HS-5 (cell line): ENCODE measurements around the gene TRPC5OS.

Experiments used
- DNase-seq: peaks from one replicate; pipeline ENCODE4 v3.0.0-alpha.2; 2012; ENCODE audit warnings: low read depth

TRPC5OS gene

DNA sequence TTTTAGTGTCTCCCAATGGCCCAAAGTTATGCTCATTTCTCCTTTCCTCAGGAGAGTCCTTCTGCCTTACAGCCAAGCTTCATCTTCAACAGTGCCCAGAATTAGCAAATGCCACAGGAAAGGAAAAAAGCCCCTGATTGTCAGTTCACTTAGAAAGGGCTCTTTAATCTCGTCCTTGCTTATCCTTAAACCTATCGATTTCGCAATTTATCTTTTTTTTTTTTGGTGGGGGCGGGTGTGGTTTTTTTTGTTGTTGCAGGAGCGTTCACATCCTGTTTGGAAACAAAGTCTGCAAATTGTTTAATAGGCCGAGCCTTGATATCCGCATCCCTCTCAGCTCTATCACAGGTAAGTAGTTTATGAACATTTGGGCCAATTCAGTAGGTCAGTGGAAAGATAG lies 20.2 kb downstream of the TRPC5OS start:
- no peak for DNase-seq

DNA sequence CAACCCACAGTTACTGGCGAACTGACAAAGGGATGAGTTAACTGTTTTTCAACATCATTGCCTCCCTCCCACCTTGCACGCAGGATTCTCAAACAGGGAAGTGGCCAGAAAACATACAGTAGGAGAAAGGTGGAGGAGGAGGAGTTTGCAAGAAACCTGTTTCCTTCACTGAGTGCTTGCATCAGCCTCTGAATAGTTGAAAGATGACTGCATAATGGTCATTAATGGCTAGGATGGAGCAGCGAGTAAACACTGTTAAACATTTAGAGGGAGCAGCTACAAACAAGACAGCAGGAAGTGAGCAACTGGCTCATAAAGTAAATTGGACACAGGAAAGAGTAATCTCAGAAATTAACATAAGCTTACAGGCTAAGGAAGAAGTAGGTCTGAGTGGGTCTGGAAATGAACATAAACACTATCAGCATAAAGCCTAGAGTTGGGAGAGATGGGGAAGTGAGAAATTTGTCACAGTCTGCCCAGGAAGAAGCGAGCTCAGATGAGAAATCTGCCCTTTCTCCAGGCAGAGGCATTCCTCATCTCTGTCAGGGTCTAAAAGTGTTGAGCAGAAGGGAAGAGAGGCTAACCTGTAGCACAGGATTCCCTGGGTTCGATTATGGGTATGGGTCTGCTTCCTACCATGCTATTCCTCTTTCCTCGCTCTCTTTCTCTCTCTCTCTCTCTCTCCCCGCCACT lies 38.6 kb downstream of the TRPC5OS start:
- DNase-seq = peak; percentile 35

DNA sequence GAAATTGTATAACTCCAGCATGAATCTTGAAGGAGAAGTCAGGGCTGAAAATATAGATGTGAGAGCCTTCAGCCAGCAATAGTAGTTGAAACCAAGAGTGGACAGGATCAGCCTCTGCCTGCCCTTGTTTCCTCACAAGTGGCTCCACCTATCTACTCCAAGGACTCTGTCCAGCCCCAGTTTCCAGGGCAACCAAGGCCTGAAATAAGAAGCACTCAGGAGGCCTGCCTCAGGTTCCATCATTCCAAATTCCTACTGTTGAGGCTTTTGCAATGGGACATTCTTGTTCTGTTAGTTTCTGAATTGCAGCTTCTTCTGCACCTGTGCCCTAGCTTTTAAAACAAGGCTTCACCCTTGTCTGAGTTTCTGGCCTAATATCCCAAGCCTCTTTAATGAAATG lies 41.6 kb downstream of the TRPC5OS start:
- DNase-seq = no peak

DNA sequence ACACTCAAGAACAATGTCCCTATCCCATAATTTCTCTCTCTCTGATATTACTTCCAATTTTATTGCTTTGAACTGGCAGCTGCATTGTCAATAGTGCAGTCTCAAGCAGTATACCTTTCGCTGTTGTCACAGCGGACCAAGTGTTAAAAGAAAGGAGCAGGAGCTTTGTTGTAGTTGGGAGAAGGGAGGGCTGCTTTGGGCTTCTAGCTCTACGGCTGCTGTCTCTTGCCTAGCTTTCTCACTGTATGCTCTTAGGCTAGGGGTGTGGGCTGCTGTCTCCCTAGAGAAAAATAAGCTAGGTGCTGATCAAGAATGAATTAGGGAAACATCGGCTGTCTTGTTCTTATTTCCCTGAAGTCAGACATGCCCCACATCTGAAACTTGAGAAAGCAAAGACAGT lies 52.5 kb downstream of the TRPC5OS start:
- no peak for DNase-seq
